ENCODE results near the gene PTPN14.

PTPN14 gene

DNA sequence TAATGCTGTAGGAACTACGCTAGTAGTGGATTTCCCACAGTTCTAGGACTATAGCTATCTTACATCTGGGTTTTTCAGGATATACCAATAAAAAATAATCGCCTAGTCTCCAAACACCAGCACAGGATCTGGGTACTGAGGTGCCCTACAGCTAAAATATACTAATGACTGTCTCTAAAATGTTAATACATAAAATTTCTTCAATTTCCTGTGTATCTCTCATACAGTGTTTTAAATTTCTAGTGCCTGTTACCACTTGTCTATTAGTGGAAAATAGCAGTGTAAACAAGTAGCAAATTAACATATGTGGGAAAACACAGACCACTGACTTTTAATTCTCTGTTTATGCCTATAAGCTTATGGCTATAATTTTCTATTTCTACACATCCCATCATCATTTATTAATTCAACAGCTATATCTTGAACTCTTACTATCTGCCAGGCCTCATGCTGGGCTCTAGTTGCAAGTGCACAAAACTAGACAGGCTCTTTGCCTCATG is 16.1 kb upstream of the PTPN14 start:
- DNase-seq = no peak

DNA sequence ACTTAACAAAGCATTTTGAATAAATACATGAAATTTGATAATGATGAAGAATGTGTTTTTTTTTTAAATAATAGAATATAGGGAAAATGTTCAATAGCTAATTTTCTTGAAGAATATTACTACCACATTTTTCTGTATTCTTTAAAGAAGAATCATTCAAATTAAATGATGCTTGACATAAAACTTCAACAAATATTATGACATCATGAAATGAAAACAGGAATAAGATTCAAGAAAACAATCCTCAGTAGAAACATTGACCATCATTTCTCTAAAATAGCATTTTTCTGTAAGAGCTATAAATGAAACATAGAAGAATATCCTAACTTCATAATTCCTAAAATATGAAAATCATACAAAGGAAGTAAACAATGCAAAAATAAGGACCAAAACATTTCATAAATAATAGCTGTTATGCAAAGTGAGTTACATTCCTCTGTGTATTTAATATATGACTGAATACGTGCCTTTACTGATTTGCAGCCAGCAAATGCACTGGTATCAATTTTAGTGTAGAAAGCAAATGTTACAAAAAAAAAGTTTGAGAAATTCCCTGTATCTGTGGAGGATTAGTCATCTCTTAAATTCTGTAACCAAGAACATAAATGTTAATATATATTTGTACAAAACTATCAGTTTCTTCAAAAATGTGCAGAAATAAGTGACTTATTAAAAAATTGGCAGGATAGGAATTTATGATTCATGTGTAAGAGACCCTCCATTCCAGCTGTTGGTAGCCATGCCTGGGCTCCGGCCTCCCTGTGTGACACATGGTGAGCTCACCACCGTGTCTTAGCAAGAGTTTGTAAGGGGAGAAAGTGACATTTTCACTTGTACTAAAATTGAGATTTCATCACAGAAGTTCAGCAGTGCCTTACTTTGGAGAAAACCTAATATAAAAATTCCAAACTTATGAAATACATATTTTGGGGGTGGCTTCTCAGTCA is 15.0 kb upstream of the PTPN14 start:
- DNase-seq = no peak

DNA sequence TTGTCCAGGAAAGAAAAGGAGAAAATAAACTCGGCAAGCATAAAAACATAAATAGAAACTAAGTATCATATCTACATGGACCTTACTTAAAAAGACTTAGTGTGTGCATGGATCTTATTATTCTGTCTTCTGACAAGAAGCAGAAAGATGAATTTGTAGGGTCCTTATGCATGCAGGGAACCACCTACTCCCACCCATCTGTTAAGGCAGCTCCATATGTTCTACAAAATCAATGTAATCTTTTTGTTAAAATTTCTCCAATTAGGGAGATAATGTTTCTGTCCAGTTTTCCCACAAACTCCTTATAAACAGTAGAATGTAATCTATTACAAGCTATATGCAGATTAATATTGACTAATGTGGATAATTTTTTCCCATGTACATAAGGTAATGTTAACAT is 13.9 kb upstream of the PTPN14 start:
- no peak for DNase-seq

DNA sequence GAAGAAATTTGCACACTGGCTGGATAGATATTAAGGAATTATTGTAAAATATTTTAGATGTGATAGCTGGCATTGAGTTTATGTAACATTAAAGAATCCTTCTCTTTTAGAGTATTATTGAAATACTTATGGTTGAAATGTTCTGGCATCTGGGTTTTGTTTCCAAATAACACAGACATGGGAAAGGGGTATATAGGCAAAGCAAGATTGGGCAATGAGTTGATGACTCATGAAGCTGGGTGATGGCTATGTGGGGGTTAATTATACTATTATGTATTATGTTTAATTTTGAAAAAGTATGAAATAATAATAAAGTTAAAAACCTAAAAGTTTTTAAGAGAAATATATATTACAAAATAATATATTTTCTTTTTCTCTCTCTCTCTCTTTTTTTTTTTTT is 12.5 kb upstream of the PTPN14 start:
- DNase-seq = no peak

DNA sequence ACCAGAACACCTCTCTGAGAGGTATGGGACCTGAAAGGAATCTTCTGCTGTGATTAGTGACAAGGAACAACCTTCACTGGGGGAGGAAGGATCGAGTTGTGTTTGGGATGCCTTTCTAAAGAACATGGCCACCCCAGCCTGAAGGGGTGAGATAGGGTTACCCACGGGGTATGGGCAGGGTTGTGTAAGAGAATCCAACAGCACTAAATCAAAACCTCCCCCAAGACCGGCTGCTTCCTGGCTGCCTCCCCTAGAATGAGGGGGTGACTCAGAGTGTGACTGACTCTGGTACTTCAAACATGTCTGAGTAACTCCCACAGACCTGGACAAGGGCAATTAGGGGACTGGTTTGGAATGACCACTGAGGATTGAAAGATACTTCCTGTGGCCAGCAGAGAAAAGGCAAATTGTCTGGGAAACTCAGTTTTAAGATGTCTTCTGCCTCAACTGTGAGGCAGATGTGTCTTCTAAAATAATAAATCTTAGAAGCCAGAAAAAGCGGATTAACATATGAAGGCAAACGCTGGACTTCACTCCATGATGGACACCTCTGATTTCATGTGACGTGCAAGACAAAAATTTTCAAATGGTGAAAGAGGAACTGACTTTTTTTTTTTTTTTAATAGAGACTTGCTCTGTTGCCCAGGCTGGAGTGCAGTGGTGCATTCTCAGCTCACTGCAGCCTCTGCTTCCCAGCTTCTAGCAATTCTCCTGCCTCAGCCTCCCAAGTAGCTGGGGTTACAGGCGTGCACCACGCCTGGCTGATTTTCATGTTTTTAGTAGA is 6.7 kb upstream of the PTPN14 start:
- DNase-seq = no peak

DNA sequence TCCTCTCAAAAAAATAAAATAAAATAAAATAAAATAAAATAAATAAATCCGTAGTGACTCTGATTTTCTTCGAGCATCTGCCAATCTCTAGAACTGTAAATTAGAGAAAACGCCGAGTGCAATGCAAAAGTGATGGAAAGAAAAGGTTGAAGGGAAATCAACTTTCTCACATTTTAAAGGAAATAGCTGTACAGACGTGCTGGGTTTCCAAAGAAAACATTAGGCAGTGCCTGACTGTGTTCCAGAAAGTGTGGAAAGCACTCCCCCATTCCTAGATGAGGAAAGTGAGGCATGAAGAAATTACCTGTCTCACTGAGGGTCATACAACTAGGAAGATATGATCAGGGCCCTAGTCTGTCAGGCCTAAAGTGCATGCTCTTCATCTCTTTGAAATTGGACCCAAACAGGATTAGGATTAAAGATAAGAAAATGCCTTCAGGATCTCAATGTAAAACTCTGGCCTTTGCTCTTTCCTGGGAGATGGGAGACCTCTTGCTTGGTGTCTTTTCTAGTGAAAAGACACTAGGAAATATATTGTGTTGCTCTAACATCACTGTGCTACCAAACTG is 1.8 kb upstream of the PTPN14 start:
- no peak for DNase-seq

DNA sequence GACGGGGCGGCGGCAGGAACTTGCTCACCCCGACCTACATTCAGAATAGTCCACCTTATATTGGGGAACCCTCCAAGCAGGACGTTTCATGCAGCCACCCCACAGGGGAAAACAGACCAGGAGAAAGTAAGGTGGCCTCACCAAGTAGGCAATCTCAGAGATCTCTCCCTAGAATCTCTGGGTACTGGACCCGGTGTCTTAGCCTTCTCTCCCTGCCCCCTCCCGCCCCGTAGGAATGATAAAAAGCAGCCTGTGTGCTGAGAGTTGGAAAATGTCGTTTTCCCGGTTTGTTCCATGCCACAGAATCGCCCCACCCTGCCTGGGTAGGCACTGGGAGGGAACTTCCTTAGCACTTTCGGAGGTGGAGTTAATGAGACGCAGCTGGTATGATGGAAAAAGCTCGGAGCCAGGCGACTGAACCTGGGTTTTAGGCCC is 789 bp upstream of the PTPN14 start:
- no peak for DNase-seq

DNA sequence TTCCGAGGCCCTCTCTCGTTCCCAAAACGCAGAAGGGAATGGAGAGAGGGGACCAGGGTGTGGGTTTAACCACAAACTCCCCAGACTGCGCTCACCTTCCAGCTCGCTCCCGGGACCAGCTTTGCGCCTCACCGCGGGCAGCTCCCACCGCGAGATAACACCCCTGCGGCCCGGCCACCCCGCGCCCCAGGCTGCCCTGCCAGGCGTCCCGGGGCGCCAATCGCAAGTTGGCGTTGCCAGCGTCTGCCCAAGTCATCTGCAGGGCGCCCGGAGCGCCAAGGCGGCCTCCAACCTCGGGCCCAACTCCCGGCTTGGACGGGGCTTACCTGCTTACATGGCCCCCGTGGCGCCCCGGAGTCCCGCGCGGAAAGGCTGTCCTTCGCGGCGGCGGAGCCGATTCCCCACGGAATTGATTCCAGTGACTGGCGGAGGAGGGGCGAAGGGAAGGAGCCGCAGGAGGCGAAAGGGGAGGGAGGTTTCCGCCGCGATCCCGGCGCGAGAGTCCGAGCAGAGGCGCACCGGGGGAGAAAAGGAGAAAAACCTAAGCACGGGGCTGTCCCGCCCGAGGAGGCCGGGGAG is 456 bp downstream of the PTPN14 start:
- DNase-seq = no peak

DNA sequence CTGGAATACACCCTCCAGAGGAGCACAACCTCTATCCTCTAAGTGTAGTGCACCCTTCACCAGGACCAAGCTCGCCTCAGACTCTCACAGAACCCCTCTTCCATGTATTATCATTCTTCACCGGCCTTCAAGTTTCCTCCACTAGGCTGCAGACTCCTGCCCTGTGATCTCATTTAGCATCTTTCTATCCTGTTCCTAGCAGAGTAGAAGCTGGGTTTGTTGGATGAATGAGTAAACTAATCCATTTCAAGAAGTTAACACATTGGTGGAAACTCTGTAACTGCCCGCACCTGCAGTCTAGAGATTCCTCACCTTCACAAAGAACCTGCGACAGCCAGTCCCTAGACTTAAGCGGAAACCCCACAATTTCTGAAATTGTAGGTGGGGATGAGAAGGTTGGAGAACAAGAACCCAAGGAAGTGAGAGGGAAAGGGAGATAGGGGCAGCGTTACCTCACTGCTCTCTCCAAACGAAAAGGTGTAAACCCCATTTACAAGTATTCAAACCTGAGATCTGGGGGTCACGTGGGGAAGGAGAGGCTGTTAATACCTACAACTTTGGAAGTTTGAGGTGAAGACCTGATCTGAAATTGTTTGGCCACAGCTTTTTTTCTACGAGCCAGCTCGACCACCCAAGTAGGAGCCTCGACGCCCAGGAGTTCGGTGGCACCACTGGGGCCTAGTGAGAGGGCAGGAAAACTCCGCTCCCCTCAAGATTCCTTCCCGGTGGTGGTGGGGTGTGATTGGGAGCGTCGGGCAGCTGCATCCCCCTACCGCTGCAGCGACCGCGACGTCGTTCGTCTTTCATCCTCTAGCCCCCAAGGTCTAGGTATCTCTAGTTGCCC is 1.2 kb downstream of the PTPN14 start:
- DNase-seq = no peak

DNA sequence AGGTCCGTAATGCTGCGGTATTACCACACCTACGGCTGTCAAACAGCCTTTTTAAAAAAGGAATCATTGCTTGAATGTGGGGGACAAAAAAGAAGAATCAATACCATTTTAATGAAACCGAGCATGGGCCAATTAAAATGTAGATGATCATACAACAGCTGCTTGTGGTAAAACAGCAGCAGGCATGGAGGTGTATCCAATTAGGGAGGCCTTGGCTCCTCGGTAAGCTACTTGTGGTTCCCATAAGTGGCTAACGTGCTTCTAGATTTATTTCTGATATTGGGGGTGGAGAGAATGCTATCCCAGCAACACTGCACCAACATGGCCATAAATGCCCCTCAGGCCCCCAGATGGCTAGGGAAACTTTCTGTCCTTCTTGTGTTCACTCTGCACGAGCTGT is 1.8 kb downstream of the PTPN14 start:
- DNase-seq = no peak

DNA sequence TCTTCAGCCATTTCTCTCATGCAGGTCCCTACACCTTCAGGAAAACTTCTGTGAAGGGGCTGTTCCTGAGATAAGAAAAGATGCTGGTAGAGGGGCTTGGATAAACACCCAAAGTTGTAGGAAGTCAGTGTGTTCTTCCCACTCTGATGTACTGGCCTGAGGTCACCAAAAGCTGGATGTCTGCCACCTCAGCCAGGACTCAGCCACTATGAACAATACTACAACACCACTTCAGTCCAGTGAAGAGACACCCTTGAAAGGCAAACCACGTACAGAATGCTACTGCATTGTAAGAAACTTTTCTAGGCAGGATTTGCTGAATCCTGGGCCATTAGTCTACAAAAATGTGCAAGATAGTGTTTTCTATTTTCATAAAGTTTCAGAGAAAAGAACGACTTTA is 2.4 kb downstream of the PTPN14 start:
- no peak for DNase-seq

DNA sequence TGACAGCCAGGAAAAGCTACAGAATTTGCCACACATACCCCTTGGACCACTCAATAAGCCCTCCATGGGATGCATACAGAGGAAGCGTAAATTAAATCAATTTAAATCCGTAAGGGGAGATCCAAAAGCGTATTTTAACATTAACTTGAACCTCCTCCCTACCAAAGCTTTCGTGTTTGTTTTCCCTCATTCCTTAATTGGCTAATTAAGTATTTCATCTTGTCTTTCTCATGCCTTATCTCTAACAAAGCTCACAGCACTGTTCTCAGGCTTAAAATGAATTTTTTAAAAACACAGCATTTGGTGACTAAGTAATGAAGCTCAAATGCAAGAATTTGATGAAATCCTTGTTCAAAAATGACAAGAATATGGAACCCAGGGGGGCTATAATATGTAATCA is 3.1 kb downstream of the PTPN14 start:
- no peak for DNase-seq

DNA sequence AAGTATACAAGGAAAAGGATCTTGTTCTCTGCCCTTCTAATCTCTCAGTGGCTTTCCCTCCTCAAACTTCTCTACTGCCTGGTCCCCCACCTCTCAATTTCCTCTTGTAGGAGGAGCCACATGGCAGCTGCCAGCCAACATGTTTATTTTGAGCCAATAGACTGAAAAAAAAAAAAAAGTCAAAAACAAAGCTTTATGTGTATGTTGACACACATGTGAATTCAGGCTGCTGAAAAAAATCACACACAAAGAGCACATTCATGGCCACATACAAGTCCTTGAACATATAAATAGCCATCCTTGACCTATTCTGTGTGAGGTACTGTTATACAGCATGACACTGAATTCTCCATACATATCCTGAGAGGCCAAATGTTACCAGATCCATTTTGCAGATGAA is 3.7 kb downstream of the PTPN14 start:
- DNase-seq = no peak

DNA sequence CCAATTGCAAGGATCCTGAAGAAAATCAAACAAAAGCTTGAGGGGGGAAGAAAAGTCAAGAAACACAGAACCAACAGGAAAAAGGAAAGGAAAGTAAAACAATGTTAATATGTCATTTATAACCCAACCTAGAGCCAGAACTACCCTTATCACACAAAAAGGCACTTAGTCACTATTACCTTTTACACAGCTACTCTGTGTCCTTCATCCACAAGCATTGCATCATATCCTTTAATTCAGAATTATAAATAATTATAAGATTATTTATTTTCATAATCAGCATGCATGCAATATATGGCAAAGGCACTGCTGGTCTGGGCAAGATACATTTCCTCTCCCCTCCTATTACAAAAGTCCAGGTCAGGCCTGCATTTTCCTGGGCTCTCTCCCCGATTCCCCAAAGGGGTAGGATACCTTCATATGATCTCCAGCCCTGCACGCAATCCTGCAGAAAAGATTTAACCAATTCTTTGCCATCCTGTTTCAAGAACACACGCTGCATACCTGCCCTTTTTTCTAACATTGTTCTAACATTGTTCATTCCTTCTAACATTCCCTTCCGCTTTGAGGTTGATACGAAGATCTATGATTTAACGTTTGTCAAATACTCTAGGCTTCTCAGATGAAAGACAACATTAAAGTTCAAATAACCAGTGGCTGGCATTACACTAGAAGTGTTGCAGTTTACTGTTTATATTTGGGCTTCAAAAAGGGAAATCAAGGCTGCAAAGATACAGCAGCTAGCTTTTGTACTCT is 4.3 kb downstream of the PTPN14 start:
- DNase-seq = no peak

DNA sequence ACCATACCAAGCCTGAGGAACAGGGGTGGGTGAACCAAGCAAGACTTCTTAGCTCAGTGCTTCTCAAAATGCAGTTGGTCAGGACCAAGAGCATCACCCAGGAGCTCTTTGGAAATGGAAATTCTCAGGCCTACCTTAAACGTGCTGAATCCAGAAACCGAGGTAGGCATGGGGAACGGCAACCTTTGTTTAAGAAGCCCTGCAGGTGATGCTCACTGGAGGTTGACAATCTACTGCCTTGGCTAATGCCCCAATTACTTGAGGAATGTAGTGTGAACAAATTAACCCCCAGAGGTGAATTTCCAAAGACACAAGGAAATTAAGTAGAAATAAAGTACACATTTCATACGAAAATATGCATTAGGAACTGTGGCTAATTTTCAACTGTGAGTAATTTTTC is 5.3 kb downstream of the PTPN14 start:
- no peak for DNase-seq

DNA sequence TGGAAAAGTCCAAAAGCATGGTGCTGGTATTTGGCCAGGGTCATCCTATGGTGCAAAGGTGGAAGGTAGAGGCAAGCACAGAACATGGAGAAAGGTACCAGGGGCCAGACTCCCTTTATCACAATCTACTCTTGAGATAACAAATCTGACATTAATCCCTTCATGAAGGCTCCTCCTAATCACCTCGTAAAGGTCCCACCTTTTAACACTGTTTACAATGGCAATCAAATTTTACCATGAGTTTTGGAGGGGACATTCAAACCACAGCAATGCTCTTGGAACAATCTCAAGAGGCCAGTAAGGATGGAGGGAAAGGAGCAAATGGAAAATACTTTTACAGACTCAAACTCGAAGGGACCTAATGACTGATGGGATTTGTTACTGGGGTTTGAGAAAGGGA is 6.1 kb downstream of the PTPN14 start:
- DNase-seq = no peak

DNA sequence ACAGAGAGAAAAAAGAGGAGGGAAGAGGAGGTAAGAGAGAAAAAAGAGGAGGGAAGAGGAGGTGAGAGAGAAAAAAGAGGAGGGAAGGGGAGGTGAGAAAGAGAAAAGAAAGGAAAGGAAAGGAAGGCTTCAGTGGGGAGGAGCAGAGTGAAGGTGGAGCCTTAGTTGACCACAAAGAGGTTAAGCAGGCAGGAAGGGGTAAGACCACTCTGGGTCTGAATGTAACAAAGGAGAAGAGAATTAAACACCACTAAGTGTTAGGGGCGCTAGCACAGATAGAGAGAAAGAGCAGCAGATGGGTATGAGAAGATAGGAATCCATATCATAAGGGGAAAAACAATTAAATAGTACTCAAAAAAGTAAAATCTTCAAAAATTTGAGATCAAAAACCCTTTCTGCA is 6.6 kb downstream of the PTPN14 start:
- DNase-seq = no peak

DNA sequence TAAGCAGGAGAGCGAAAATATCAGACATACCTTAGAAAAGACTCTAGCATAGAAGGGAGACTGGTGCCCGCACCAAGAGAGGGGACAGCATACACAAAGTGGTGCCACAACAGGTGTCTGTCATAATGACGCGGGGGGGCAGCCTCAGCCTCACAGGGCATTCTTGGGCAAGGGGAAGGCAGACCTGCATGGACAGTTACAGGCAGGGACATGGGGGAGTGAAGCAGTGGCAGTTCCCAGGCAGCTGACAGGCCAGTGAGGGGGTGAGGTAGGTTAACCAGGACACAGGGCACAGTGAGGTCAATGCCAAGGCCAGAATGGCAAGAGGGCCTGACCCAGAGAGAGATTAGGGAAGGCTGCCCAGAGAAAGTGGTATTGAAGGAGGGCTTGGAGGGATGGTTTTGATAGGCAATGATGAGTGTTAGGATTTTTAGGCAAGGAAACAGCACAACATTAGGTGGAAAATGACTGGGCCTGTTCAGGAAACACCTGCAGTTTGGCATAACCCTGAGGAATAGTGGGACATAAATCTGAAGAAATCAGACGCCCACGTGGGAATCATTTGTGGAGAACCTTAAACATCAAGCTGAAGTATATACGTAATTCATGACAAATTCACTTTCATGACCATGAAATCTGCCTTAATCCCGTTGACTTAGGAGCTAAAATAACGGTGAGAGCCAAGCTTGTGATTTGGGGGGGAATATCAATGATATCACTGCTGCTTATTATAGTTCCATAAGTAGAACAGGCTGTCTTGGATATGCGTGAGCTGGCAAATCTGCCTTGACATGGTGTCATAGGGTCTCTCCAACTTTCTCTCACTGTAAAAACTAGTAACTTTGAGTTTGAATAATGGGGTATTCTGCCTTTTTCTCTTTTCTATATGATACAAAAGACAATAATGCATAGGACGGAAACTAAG is 8.9 kb downstream of the PTPN14 start:
- DNase-seq = no peak

DNA sequence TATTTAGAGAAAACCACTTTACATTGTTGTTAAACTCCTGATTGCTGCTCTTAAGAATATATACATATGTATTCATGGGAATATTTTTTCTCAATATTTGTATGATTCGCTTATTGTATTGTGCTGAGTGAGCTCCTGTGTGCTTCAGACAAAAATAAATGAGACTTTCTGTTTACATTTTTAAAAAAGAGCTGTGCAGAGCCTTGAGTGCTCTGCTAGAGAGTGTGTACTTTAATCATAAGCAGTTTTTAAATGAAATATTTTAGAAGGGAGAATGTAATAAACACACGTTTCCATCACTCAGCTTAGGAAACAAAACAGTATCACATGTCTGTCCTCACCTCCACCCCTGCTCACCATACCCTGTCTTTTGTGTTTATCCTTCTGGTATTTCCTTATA is 9.7 kb downstream of the PTPN14 start:
- no peak for DNase-seq

DNA sequence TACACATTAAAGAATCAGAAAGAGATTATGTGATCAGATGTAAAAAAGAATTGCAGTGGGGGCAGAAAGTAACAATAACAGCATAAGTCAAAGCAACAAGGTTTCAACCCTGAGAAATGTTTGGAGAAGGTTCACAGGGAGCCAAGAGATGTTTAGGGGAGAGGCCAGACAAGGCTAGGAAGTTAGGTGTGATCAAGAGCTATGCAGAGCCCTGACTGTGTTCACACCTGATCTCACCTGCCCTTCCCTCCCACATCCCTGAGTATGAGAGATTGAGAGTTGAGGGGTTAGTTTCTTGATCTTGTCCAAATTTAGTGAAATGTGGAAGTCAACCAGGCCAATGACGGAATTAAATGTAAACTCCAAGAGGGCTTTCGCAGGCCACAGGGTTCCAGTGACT is 10.2 kb downstream of the PTPN14 start:
- no peak for DNase-seq

Data from activated effector memory CD4-positive, alpha-beta T cell treated with Interleukin-2 at 50 U/mL for 16 hours (primary cell).